ENCODE measurements around the gene BACH2.

Gene BACH2

DNA sequence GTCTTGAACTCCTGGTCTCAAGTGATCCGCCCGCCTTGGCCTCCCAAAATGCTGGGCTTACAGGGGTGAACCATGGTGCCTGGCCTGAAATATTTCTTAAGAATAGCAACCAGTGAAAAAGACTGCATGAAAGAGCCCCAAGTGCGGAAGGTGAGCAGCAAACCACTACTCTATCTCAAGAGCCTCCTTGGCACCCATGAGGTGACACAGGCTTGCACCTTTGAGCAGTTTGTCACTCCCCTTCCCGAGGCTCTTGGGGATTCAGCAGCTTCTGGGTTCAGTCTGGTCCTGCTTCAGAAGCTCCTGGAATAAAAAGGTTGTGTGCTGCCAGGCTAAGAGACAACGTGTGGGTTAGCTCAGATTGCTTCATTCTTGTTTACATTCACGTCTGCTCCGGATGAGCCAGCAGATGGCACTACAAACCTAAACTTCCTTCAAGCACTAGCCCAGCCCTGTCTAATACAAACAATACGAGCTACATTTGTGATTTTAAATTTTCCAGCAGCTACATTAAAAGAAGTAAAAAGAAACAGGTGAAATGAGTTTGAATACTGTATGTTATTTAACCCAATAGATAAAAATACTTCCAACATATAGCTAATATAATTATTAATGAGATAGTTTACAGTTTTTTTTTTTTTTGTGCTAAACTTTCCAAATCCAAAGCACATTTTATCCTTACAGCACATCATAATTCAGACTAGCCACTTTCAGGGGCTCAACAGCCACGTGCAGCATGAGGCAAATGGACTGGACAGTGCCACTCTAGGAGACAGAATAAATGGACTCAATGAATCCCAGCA is 356.2 kb downstream of the BACH2 start:
- H3K4me3 ChIP-seq (ENCODE audit: low read depth, low read length) = no peak overlapping the region
- TF ChIP-seq CTCF (IDR thresholded peaks at IDR 0.05; ENCODE audit: low read depth, low read length) = peak; percentile 57

- TF ChIP-seq CTCF (IDR thresholded peaks at IDR 0.05; ENCODE audit: low read depth, low read length) = no peak
- H3K4me3 ChIP-seq (ENCODE audit: low read depth, low read length) = no peak overlapping the region
Measured at GRCh38 chr6:89939144-89939543, 357.5 kb downstream of the BACH2 start.

GRCh38 chr6:89938014-89938413 is 358.6 kb downstream of the BACH2 start:
- no peak overlapping the region for H3K4me3 ChIP-seq (ENCODE audit: low read depth, low read length)
- no peak for TF ChIP-seq CTCF (IDR thresholded peaks at IDR 0.05; ENCODE audit: low read depth, low read length)

GRCh38 chr6:89936177-89936576 is 360.5 kb downstream of the BACH2 start:
- no peak for TF ChIP-seq CTCF (IDR thresholded peaks at IDR 0.05; ENCODE audit: low read depth, low read length)
- no peak overlapping the region for H3K4me3 ChIP-seq (ENCODE audit: low read depth, low read length)

- H3K4me3 ChIP-seq (ENCODE audit: low read depth, low read length) = no peak overlapping the region
- TF ChIP-seq CTCF (IDR thresholded peaks at IDR 0.05; ENCODE audit: low read depth, low read length) = no peak
Measured at GRCh38 chr6:89934685-89935366, 361.8 kb downstream of the BACH2 start.

GRCh38 chr6:89932245-89932802 is 364.3 kb downstream of the BACH2 start:
- H3K4me3 ChIP-seq (ENCODE audit: low read depth, low read length) = no peak overlapping the region
- no peak for TF ChIP-seq CTCF (IDR thresholded peaks at IDR 0.05; ENCODE audit: low read depth, low read length)

- no peak for TF ChIP-seq CTCF (IDR thresholded peaks at IDR 0.05; ENCODE audit: low read depth, low read length)
- no peak overlapping the region for H3K4me3 ChIP-seq (ENCODE audit: low read depth, low read length)
Measured at GRCh38 chr6:89930789-89931188, 365.9 kb downstream of the BACH2 start.
